ENCODE data around the gene PDZRN3.

DNA sequence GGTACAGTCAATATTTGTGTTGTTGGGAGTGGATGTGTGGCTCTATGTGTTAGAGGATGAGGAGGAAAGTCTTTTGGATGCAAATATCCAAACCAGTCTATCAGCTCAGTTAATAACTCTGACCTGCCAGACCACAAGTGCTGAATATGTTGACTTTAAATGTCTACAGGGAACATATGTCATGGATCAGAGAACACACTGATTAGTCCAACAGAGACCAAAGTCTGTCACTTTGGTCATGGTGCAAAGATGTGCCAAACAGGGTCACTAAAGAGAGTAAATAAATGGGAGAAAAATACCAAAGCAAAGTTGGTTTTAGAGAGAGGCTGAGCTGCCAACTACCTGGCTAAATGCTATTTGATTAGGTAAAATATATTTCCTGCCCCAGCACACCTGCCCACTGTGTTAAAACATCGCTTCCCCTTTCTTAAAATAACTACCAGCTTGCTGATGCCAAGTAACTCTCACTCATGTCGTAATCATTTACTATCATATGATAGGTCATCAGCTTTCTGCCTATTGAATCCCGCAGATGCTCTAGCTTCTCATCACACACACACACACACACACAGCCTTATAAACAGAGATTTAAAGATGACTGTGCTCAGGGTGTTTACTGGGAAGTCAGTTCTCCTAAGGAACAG is 173.3 kb downstream of the PDZRN3 start:
- TF ChIP-seq, protein P1, sequence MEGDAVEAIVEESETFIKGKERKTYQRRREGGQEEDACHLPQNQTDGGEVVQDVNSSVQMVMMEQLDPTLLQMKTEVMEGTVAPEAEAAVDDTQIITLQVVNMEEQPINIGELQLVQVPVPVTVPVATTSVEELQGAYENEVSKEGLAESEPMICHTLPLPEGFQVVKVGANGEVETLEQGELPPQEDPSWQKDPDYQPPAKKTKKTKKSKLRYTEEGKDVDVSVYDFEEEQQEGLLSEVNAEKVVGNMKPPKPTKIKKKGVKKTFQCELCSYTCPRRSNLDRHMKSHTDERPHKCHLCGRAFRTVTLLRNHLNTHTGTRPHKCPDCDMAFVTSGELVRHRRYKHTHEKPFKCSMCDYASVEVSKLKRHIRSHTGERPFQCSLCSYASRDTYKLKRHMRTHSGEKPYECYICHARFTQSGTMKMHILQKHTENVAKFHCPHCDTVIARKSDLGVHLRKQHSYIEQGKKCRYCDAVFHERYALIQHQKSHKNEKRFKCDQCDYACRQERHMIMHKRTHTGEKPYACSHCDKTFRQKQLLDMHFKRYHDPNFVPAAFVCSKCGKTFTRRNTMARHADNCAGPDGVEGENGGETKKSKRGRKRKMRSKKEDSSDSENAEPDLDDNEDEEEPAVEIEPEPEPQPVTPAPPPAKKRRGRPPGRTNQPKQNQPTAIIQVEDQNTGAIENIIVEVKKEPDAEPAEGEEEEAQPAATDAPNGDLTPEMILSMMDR (IDR thresholded peaks at IDR 0.05) = no peak
- TF ChIP-seq POLR2A (IDR thresholded peaks at IDR 0.05) = no peak

Measured in Peyer's patch (tissue), 4 donors.